ENCODE results near the gene HSPA9. TPM values are rescaled to one million over a fixed set of nuclear protein-coding genes. Genes with fewer than 3 reads are reported as not detected.

Gene HSPA9
- polyA plus RNA-seq, 1 donor from 2014 or later = 280 TPM

GRCh38 chr5:138580777-138581176, 5.6 kb upstream of the HSPA9 start:
- no peaks in the 10 kb centered on the region for H3K36me3 ChIP-seq (ENCODE audit: insufficient read depth, low read length)
- no peaks in the 10 kb centered on the region for H3K9me2 ChIP-seq (ENCODE audit: insufficient read depth, low read length)
- no peaks in the 10 kb centered on the region for H3K27me3 ChIP-seq (ENCODE audit: insufficient read depth, low read depth, low read length)
- no peak for TF ChIP-seq REST (IDR thresholded peaks at IDR 0.05; ENCODE audit: borderline replicate concordance)
- TF ChIP-seq EP300 (conservative IDR thresholded peaks at IDR 0.05; ENCODE audit: poor library complexity, severe bottlenecking) = no peak
- TF ChIP-seq POLR2AphosphoS5 (IDR thresholded peaks at IDR 0.05) = no peak
- TF ChIP-seq EZH2 (IDR thresholded peaks at IDR 0.05; ENCODE audit: borderline replicate concordance, insufficient read depth, low read length, poor library complexity, severe bottlenecking) = no peak
- TF ChIP-seq MXI1 (conservative IDR thresholded peaks at IDR 0.05; ENCODE audit: poor library complexity, severe bottlenecking) = no peak
- TF ChIP-seq RAD21 (conservative IDR thresholded peaks at IDR 0.05) = no peak
- no peak for TF ChIP-seq CTCF (IDR thresholded peaks at IDR 0.05; ENCODE audit: poor library complexity, severe bottlenecking)
- TF ChIP-seq SMC3 (conservative IDR thresholded peaks at IDR 0.05; ENCODE audit: poor library complexity) = no peak
- no peak for TF ChIP-seq TAF1 (IDR thresholded peaks at IDR 0.05; ENCODE audit: low read depth)
- no peaks in the 10 kb centered on the region for H3F3A ChIP-seq (ENCODE audit: insufficient read depth, low read length, poor library complexity, severe bottlenecking)
- H3K9me3 ChIP-seq (ENCODE audit: low read length) = no peaks in the 10 kb centered on the region
- peak overlapping the region; percentile 4 for H3K27ac ChIP-seq (ENCODE audit: low read length)
- no peaks in the 10 kb centered on the region for H3K79me2 ChIP-seq (replicated peaks; ENCODE audit: insufficient read depth, low read length)
- H3K4me2 ChIP-seq (ENCODE audit: low read length) = no peak overlapping the region
- no peak overlapping the region for H2AFZ ChIP-seq (ENCODE audit: low read depth, low read length)
- H4K20me1 ChIP-seq (ENCODE audit: insufficient read depth) = no peaks in the 10 kb centered on the region
- H3K4me3 ChIP-seq (ENCODE audit: low read length) = no peak overlapping the region
- no peak overlapping the region for H3K9ac ChIP-seq (ENCODE audit: low read length)

- Histone ChIP-seq H3K79me2 (replicated peaks; ENCODE audit: insufficient read depth, low read length) (no peaks in the 10 kb centered on the region), H3K27ac (ENCODE audit: low read length) (no peak overlapping the region)
Measured at GRCh38 chr5:138580001-138580400, 4.8 kb upstream of the HSPA9 start.

More at GRCh38 chr5:138580001-138580400, 4.8 kb upstream of the HSPA9 start:
- Histone ChIP-seq H3K4me3 (ENCODE audit: low read length) (no peak overlapping the region), H3K36me3 (ENCODE audit: insufficient read depth, low read length) (no peaks in the 10 kb centered on the region), H3K9ac (ENCODE audit: low read length) (no peak overlapping the region), H3K9me2 (ENCODE audit: insufficient read depth, low read length) (no peaks in the 10 kb centered on the region), H4K20me1 (ENCODE audit: insufficient read depth) (no peaks in the 10 kb centered on the region), H3K9me3 (ENCODE audit: low read length) (no peaks in the 10 kb centered on the region), H2AFZ (ENCODE audit: low read depth, low read length) (no peak overlapping the region), H3F3A (ENCODE audit: insufficient read depth, low read length, poor library complexity, severe bottlenecking) (no peaks in the 10 kb centered on the region), H3K27me3 (ENCODE audit: insufficient read depth, low read depth, low read length) (no peaks in the 10 kb centered on the region), H3K4me2 (ENCODE audit: low read length) (no peak overlapping the region)
- TF ChIP-seq RAD21 (conservative IDR thresholded peaks at IDR 0.05) (no peak), SMC3 (conservative IDR thresholded peaks at IDR 0.05; ENCODE audit: poor library complexity) (no peak), POLR2AphosphoS5 (IDR thresholded peaks at IDR 0.05) (no peak), REST (IDR thresholded peaks at IDR 0.05; ENCODE audit: borderline replicate concordance) (no peak), CTCF (IDR thresholded peaks at IDR 0.05; ENCODE audit: poor library complexity, severe bottlenecking) (no peak), EZH2 (IDR thresholded peaks at IDR 0.05; ENCODE audit: borderline replicate concordance, insufficient read depth, low read length, poor library complexity, severe bottlenecking) (no peak), MXI1 (conservative IDR thresholded peaks at IDR 0.05; ENCODE audit: poor library complexity, severe bottlenecking) (no peak), EP300 (conservative IDR thresholded peaks at IDR 0.05; ENCODE audit: poor library complexity, severe bottlenecking) (no peak), TAF1 (IDR thresholded peaks at IDR 0.05; ENCODE audit: low read depth) (no peak)

Measured in neural cell (in vitro differentiated cells).